GM21526 (cell line): Measurements from ENCODE around the gene MACROD2.

Source experiments
- ATAC-seq: cut with Tn5 transposase; IDR thresholded peaks from one replicate; pipeline ENCODE4 v1.9.1; 2021; ENCODE audit warnings: moderate library complexity; ENCODE audit not compliant: unreplicated experiment, low FRiP score

Gene MACROD2

GRCh38 chr20:14775778-14776177 lies 780.5 kb downstream of the MACROD2 start:
- no peak for ATAC-seq

- no peak for ATAC-seq
Measured at GRCh38 chr20:14777591-14777990, 782.3 kb downstream of the MACROD2 start.

DNA sequence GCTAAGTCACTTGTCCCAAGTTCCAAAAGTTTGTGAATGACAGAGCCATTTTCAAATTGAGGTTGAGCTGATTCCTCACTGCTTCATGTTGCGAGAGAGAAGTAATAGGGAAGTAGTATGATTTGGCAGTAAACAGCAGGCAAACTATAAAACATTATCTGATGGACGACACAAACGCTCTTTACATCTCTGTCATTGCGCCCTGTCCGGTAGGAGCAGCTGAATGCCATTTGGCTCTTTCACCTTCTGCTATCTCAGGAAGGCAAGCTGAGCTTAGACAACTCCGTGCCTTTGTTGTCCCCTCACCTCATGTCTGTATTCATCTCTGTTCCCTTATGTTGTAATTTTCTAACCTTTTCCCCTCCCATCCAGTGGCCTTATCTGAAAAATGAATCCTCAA lies 782.8 kb downstream of the MACROD2 start:
- ATAC-seq: no peak

DNA sequence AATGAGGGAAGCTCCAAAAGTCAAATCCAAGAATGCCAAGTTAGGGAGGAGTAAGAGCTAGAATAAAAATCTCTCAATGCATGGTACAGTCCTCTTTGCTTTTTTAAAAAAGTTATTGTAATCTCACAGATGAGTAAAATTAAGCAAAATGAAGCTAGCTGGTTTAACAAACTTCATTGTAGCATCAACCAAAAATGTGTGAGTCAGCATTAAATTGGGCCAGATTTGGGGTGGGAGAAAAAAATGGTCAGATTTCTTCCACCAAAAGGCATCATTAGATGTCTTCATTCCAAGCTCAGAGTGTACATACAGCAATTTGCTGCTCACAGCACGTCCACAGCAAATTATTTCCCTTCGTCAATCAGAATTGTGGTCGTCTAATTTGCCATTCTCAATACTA lies 783.6 kb downstream of the MACROD2 start:
- no peak for ATAC-seq

DNA sequence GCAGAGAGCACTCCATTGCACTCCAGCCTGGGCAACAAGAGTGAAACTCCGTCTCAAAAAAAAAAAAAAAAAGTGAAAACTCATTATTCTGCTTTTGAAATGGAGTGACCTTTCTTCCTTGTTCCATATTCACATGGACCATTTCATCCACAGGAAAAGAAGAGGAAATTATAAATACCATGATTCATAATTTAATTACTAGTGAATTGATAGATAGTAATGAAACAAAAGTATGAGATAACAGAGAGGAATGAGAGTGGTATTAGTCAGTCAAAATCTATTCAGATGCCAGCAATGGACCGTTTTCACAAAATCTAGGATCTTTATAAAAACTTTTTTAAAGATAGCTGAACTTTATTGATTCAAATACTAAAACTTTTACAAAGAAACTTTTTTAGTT lies 785.2 kb downstream of the MACROD2 start:
- no peak for ATAC-seq

DNA sequence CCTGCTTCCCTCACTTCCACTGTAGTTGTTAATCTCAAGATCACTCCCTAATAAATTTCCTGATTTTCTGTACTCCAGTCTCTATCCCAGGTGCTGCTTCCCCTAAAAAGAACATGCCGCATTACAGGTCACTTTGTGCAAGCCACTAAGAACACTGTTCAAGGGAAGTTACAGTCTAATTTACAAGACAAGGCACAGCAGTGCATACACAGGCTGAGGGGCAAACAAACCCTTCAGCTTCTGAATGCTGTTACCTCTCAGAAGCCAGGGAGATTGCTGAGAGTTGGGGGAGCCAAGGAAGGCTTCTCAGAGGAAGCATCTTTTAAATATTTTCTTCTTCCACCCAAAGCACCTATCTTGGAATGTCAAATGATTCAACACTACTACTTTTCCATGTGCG lies 787.4 kb downstream of the MACROD2 start:
- ATAC-seq: no peak

GRCh38 chr20:14783766-14784165 lies 788.5 kb downstream of the MACROD2 start:
- no peak for ATAC-seq

- ATAC-seq: no peak
Measured at GRCh38 chr20:14785065-14785743, 789.9 kb downstream of the MACROD2 start.

- ATAC-seq: no peak
Measured at GRCh38 chr20:14790190-14790589, 794.9 kb downstream of the MACROD2 start.

GRCh38 chr20:14790771-14791620 lies 795.7 kb downstream of the MACROD2 start:
- no peak for ATAC-seq

DNA sequence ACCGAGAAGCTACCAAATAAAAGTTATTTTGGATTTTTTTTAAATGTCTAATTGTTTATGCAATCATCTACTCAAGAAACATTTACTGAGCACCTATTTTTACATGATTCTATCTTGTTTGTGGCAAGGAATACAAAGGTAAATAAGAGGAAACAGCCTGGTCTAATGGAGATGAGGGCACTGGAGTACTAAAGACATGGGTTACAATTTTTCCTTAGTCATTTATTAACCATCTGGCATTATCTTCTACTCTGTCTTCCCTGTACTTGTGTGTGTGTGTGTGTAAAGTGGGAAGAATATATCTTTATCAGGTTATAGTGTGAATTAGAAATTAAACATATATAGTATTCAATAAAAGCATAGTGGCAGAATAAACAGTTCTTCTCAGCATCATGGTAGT lies 797.6 kb downstream of the MACROD2 start:
- ATAC-seq: no peak

- ATAC-seq: no peak
Measured at GRCh38 chr20:14799545-14800216, 804.4 kb downstream of the MACROD2 start.

DNA sequence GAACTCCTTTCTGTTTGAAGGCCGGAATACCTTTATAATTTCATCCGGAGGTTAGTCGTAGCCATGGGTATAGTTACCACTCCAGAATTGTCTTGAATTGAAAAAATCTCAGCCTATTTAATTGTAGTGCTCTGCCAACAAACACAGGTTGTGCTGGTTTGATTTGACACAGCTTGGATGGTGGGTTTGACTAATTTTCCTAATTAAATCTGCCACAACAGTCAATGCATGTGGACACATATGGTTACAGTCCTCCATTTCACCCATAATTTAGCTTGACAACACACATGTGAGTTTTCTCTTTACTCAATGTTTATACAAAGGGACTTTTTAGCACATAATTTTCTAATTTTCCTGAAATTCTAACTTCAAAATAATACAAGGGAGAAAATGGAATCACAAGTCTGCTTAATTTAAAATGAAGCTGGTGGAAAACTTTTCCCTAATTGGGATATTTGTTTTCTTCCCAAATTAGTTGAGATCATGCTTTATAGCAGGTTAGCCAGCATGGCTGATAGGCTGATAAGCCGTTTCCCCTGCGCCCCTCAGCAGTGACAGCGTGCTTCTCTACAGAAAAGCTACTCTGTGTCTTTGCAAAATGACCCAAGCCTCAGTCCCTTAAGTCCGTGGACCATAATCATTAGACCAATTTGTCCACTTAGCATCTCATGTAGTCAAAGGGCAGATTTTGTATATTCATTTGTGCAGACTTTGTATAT lies 805.5 kb downstream of the MACROD2 start:
- ATAC-seq: no peak

- ATAC-seq: no peak
Measured at GRCh38 chr20:14801591-14802325, 806.4 kb downstream of the MACROD2 start.

DNA sequence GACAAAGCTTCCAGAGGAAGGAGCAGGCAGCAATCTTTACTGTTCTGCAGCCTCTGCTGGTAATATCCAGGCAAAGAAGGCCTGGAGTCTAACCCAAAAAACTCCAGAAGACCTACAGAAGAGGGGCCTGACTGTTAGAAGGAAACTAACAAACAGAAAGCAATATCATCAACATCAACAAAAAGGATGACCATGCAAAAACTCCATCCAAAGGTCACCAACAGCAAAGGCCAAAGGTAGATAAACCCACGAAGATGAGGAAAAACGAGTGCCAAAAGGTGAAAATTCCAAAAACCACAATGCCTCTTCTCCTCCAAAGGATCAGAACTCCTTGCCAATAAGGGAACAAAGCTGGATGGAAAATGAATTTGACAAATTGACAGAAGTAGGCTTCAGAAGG lies 811.9 kb downstream of the MACROD2 start:
- no peak for ATAC-seq

GRCh38 chr20:14815340-14815739 lies 820.0 kb downstream of the MACROD2 start:
- ATAC-seq: no peak

- ATAC-seq: no peak
Measured at GRCh38 chr20:14816471-14816870, 821.2 kb downstream of the MACROD2 start.

- ATAC-seq: no peak
Measured at GRCh38 chr20:14817101-14817500, 821.8 kb downstream of the MACROD2 start.

DNA sequence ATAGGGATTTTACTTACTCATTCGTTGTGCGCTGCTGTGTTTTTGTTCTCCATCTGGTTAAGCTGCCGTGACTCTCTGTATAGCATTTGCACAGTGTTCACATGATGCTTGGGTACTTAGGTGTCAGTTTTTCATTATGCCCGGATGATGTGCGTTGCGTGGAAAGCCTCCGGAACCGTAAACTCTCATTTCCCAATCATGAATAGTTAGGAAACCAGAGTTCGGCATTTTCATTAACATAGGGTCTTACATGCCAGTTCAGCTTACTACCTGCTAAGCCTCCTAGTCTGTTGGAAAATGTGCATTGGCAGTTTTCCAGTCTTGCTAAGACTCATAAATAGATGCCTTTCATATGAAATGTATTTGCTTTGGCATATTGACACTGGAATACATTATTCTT lies 825.5 kb downstream of the MACROD2 start:
- ATAC-seq: no peak

GRCh38 chr20:14821251-14821650 lies 825.9 kb downstream of the MACROD2 start:
- no peak for ATAC-seq
